HTERT RPE-1 (cell line): ENCODE data around the gene DHX8.

ENCODE experiments used
- in situ Hi-C: fragments of 300-500 bp; cut with MboI; formaldehyde crosslinking; loops from 4 replicates; pipeline ENCODE4 v1.14.3; 2020; ENCODE audit warnings: low sequenced_read_pairs

DHX8 gene

GRCh38 chr17:43543771-43544575 is 60.2 kb downstream of the DHX8 start:
- in situ Hi-C loops: no loop called here

GRCh38 chr17:43545383-43545632 is 61.5 kb downstream of the DHX8 start:
- in situ Hi-C loops: no loop called here

GRCh38 chr17:43546319-43547188 is 62.8 kb downstream of the DHX8 start, which contains the start of gene ETV4:
Gene ETV4 (minus strand): TSS chr17:43546340. CDS start chr17:43545617, 723 bp downstream.
- in situ Hi-C loops: no loop called here

- in situ Hi-C loops: no loop called here
Observed at GRCh38 chr17:43547189-43547550, 63.4 kb downstream of the DHX8 start.

GRCh38 chr17:43547659-43548256 is 64.0 kb downstream of the DHX8 start:
- in situ Hi-C loops: no loop called here

GRCh38 chr17:43548689-43549379 is 65.1 kb downstream of the DHX8 start:
- in situ Hi-C loops: no loop called here

GRCh38 chr17:43549496-43549895 is 65.7 kb downstream of the DHX8 start:
- in situ Hi-C loops: no loop called here

- in situ Hi-C loops: no loop called here
Observed at GRCh38 chr17:43550754-43551153, 67.0 kb downstream of the DHX8 start.

- in situ Hi-C loops: no loop called here
Observed at GRCh38 chr17:43552229-43552837, 68.6 kb downstream of the DHX8 start.

GRCh38 chr17:43553573-43553972 is 69.8 kb downstream of the DHX8 start:
- in situ Hi-C loops: no loop called here

- in situ Hi-C loops: no loop called here
Observed at GRCh38 chr17:43554857-43555256, 71.1 kb downstream of the DHX8 start.

- in situ Hi-C loops: no loop called here
Observed at GRCh38 chr17:43556292-43556691, 72.5 kb downstream of the DHX8 start.

- in situ Hi-C loops: no loop called here
Observed at GRCh38 chr17:43558805-43559160, 75.0 kb downstream of the DHX8 start.

GRCh38 chr17:43559161-43559816 is 75.5 kb downstream of the DHX8 start:
- in situ Hi-C loops: no loop called here

- in situ Hi-C loops: no loop called here
Observed at GRCh38 chr17:43560461-43561427, 77.0 kb downstream of the DHX8 start.

- in situ Hi-C loops: no loop called here
Observed at GRCh38 chr17:43562679-43563599, 79.2 kb downstream of the DHX8 start.

- in situ Hi-C loops: no loop called here
Observed at GRCh38 chr17:43563600-43564594, 80.1 kb downstream of the DHX8 start.
